ENCODE measurements around the gene LMO2.

- TF ChIP-seq CTCF (IDR thresholded peaks at IDR 0.05; ENCODE audit: extremely low read depth in 1 of 2, insufficient read depth in 1 of 2, low read depth in 1 of 2, low read length in 2 of 2) (no peak), FOS (IDR thresholded peaks at IDR 0.05; ENCODE audit: borderline replicate concordance, insufficient read depth, low read length) (no peak), POLR2A (IDR thresholded peaks at IDR 0.05; ENCODE audit: low read depth, low read length) (no peak), POLR2AphosphoS5 (IDR thresholded peaks at IDR 0.05; ENCODE audit: insufficient read depth, low read depth, low read length) (no peak), GATA2 (IDR thresholded peaks at IDR 0.05; ENCODE audit: insufficient read depth, insufficient read length, low read depth, low read length) (no peak)
Observed at GRCh38 chr11:33875621-33876294, 16.1 kb downstream of the LMO2 start.

Data from endothelial cell of umbilical vein (primary cell).